SIG-M5 treated with dmso at 0.1 percent for 504 hours (cell line): ENCODE results near the gene MOBP.
"Not testable (repeated sequence)": the region's sequence is repeated elsewhere in the genome, so short reads cannot be mapped to it uniquely, and the experiment has no call there.

Experiments
- DNase-seq: peaks from one replicate; lab custom pipeline; 2025; ENCODE audit not compliant: unreplicated experiment; lab: John Stamatoyannopoulos, UW

The MOBP gene

GRCh38 chr3:39467394-39468107, at the start of gene MOBP:
Gene MOBP (plus strand): TSS chr3:39467680. CDS start chr3:39502070, 34,390 bp downstream.
- DNase-seq = no peak

GRCh38 chr3:39418556-39419225, 48.8 kb upstream of the MOBP start:
- not testable (repeated sequence) for DNase-seq

GRCh38 chr3:39419742-39420315, 47.7 kb upstream of the MOBP start:
- no peak for DNase-seq

- DNase-seq = no peak
Measured at GRCh38 chr3:39420543-39420942, 46.9 kb upstream of the MOBP start.

GRCh38 chr3:39423436-39423970, 44.0 kb upstream of the MOBP start:
- no peak for DNase-seq

GRCh38 chr3:39426312-39426711, 41.2 kb upstream of the MOBP start:
- DNase-seq = no peak

GRCh38 chr3:39427506-39427905, 40.0 kb upstream of the MOBP start:
- no peak for DNase-seq

- no peak for DNase-seq
Measured at GRCh38 chr3:39428745-39429201, 38.7 kb upstream of the MOBP start.

- DNase-seq = no peak
Measured at GRCh38 chr3:39429466-39429865, 38.0 kb upstream of the MOBP start.

GRCh38 chr3:39432342-39432741, 35.1 kb upstream of the MOBP start:
- DNase-seq = no peak

- no peak for DNase-seq
Measured at GRCh38 chr3:39433642-39434041, 33.8 kb upstream of the MOBP start.

GRCh38 chr3:39434574-39434973, 32.9 kb upstream of the MOBP start:
- DNase-seq = no peak

GRCh38 chr3:39435006-39435748, 32.3 kb upstream of the MOBP start:
- no peak for DNase-seq

- no peak for DNase-seq
Measured at GRCh38 chr3:39438880-39439279, 28.6 kb upstream of the MOBP start.

GRCh38 chr3:39440316-39440715, 27.2 kb upstream of the MOBP start:
- no peak for DNase-seq

GRCh38 chr3:39443530-39443929, 23.9 kb upstream of the MOBP start:
- DNase-seq = no peak

- DNase-seq = peak; percentile 31
Measured at GRCh38 chr3:39445927-39446326, 21.6 kb upstream of the MOBP start.

- no peak for DNase-seq
Measured at GRCh38 chr3:39446444-39446843, 21.0 kb upstream of the MOBP start.

- peak; percentile 76 for DNase-seq
Measured at GRCh38 chr3:39447637-39448483, 19.6 kb upstream of the MOBP start.

- DNase-seq = no peak
Measured at GRCh38 chr3:39448506-39449233, 18.8 kb upstream of the MOBP start.
